DOHH2 (cell line): Measurements from ENCODE around the gene LEKR1.
"Not testable (repeated sequence)": the region's sequence is repeated elsewhere in the genome, so short reads cannot be mapped to it uniquely, and the experiment has no call there.

ENCODE experiments used
- H3F3A ChIP-seq: fragments of 200-600 bp; sonication (generic), shearing (Covaris generic); 2 replicates; pipeline ENCODE4 v1.6.0; 2016; ENCODE audit warnings: antibody characterized with exemption, mild to moderate bottlenecking; ENCODE audit not compliant: control insufficient read depth, insufficient read depth
- H3K27ac ChIP-seq: fragments of 200-600 bp; sonication (generic); 2 replicates; pipeline ENCODE4 v1.5.1; 2014; ENCODE audit warnings: low read depth, mild to moderate bottlenecking, low read length, moderate library complexity
- H3K27me3 ChIP-seq: fragments of 200-600 bp; sonication (generic); 2 replicates; pipeline ENCODE4 v1.6.1; 2014; ENCODE audit warnings: mild to moderate bottlenecking, low read length, mixed read lengths; ENCODE audit not compliant: control insufficient read depth
- H3K36me3 ChIP-seq: fragments of 200-600 bp; sonication (generic); 2 replicates; pipeline ENCODE4 v1.6.1; 2014; ENCODE audit warnings: mild to moderate bottlenecking, low read length, moderate library complexity, mixed read lengths; ENCODE audit not compliant: control insufficient read depth
- H3K4me1 ChIP-seq: fragments of 200-600 bp; sonication (generic); 2 replicates; pipeline ENCODE4 v1.6.1; 2014; ENCODE audit warnings: mild to moderate bottlenecking, low read length, mixed read lengths; ENCODE audit not compliant: control insufficient read depth
- H3K4me2 ChIP-seq: fragments of 200-600 bp; sonication (generic); 2 replicates; pipeline ENCODE4 v1.6.0; 2014; ENCODE audit warnings: mild to moderate bottlenecking, low read length, moderate library complexity
- H3K4me3 ChIP-seq: fragments of 200-600 bp; sonication (generic); 2 replicates; pipeline ENCODE4 v1.5.1; 2014; ENCODE audit warnings: mild to moderate bottlenecking, low read length, mixed read lengths
- H3K79me2 ChIP-seq: fragments of 200-600 bp; sonication (generic); 2 replicates; pipeline ENCODE4 v1.6.1; 2014; ENCODE audit warnings: mild to moderate bottlenecking, low read length, mixed read lengths; ENCODE audit not compliant: control insufficient read depth
- H3K9me2 ChIP-seq: fragments of 200-600 bp; sonication (generic); replicated peaks from 2 replicates; pipeline ENCODE4 v1.6.1; 2014; ENCODE audit warnings: mild to moderate bottlenecking, low read length, mixed read lengths; ENCODE audit not compliant: control insufficient read depth
- H3K9me3 ChIP-seq: fragments of 200-600 bp; sonication (generic); 2 replicates; pipeline ENCODE4 v1.6.1; 2014; ENCODE audit warnings: antibody characterized with exemption, low read length, mixed read lengths; ENCODE audit not compliant: control insufficient read depth, insufficient read depth
- H4K20me1 ChIP-seq: fragments of 200-600 bp; sonication (generic); 2 replicates; pipeline ENCODE4 v1.6.0; 2014; ENCODE audit warnings: low read depth, mild to moderate bottlenecking, antibody characterized with exemption, low read length, moderate library complexity; ENCODE audit not compliant: control insufficient read depth, insufficient read depth
- CTCF ChIP-seq: fragments of 200-600 bp; sonication (generic); IDR thresholded peaks from one replicate; pipeline ENCODE4 v1.5.1; 2014; ENCODE audit warnings: antibody characterized with exemption, mild to moderate bottlenecking, low read depth, low read length; ENCODE audit not compliant: poor library complexity, severe bottlenecking
- EZH2phosphoT487 ChIP-seq: fragments of 200-600 bp; sonication (generic); IDR thresholded peaks from 2 replicates; pipeline ENCODE4 v1.6.1; 2017; ENCODE audit warnings: borderline replicate concordance, mild to moderate bottlenecking, antibody characterized with exemption, low read length, moderate library complexity, mixed read lengths

The LEKR1 gene

DNA sequence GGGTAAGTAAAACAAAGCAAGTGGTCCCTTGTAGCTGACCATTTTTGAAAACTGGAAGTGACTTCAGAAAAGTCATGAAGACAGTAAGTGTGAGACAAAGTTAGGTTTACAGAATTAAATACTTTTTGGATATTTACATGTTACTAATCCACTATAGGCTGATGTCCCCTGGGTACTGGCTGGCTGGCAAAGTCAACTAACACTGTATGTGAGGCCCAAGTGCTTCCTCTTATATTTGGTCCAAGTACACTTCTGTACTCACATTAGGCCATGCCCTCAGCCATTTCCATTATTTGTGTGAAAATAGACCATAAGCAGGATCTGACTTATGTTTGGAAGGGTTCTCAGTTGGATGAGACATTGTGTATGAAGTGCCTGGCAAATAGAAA is 5.5 kb upstream of the LEKR1 start:
- Histone ChIP-seq H3K27me3 (no peaks in the 10 kb centered on the region), H3F3A (peaks cover 42% of the 10 kb centered on the region), H3K4me2 (peak overlapping the region; percentile 91), H3K4me1 (peaks cover 87% of the 10 kb centered on the region), H4K20me1 (no peaks in the 10 kb centered on the region), H3K36me3 (peaks cover 11% of the 10 kb centered on the region; the same call in 1 of the 2 replicates), H3K79me2 (peaks cover 27% of the 10 kb centered on the region), H3K27ac (peak overlapping the region; percentile 91), H3K9me3 (no peaks in the 10 kb centered on the region), H3K9me2 (no peaks in the 10 kb centered on the region), H3K4me3 (peak overlapping the region; percentile 54)
- TF ChIP-seq EZH2phosphoT487 (no peak), CTCF (no peak)

- H4K20me1 ChIP-seq, H3K9me3 ChIP-seq, H3K4me3 ChIP-seq, H3K27me3 ChIP-seq, H3K9me2 ChIP-seq, H3K4me2 ChIP-seq, H3K36me3 ChIP-seq, H3K27ac ChIP-seq: not testable (repeated sequence)
- Histone ChIP-seq H3K4me1 (peaks cover 88% of the 10 kb centered on the region), H3K79me2 (peaks cover 34% of the 10 kb centered on the region), H3F3A (peaks cover 34% of the 10 kb centered on the region)
Measured at GRCh38 chr3:156822626-156823260, 3.4 kb upstream of the LEKR1 start.

DNA sequence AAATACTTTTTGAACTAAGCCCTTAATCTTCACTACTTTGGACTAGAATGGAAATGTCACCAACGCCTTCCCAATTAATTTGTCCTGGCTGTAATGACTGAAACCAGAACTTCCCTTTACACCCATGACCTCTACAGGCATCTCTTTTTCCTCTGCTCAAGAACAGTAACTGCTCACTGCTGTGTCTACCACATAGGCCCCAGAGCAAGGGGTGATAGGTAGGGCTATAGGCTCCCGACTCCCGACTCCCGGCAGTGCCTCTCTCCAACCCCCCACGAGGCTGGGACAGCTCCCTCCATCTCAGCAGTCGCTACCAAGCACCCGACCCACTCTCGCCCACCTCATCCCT is 384 bp upstream of the LEKR1 start:
- H3K27me3 ChIP-seq: no peaks in the 10 kb centered on the region

More for the DNA sequence above, 384 bp upstream of the LEKR1 start:
- Histone ChIP-seq H3K9me3 (no peaks in the 10 kb centered on the region), H3K79me2 (peaks cover 31% of the 10 kb centered on the region), H3K4me2 (peak overlapping the region; percentile 90), H3K27ac (peak overlapping the region; percentile 84), H3K4me1 (peaks cover 65% of the 10 kb centered on the region), H3K9me2 (no peaks in the 10 kb centered on the region), H3K36me3 (peaks cover 7% of the 10 kb centered on the region; the same call in 1 of the 2 replicates), H4K20me1 (no peaks in the 10 kb centered on the region), H3K4me3 (peak overlapping the region; percentile 87), H3F3A (peaks cover 7% of the 10 kb centered on the region)
- TF ChIP-seq EZH2phosphoT487: no peak
- no peak for TF ChIP-seq CTCF
